Measurements from ENCODE around the gene FBXL3. TPM values are rescaled to one million over a fixed set of nuclear protein-coding genes. Genes with fewer than 3 reads are reported as not detected.

FBXL3 gene
- total RNA-seq, 4 donors from 2014 or later, result 76.9 to 118 (median 80.5) TPM

DNA sequence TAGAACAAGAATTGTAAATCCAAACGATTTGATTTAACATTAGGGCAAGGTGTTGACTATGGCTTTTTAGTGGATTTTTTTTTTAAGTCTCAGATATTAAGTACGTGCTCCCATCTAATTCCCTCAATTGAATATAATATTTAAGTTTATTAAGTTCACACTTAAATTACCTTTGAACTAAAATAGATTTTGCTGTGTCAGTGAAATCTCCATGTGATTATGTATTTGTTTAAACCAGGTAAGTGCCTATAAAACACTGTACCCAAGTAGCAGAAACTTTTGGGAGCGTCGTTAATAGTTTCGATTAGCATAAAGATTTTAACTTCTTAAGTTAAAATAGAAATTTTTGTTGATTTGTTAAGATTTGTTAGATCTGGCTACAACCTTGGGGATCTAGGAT, 33.5 kb downstream of the FBXL3 start:
- Histone ChIP-seq H3K4me1 (peaks cover 14 to 29% (median 27%) of the 10 kb centered on the region in 4 donors), H3K4me3 (peak overlapping the region in 1 of 4 donors; percentile 95), H3K9me3 (no peaks in the 10 kb centered on the region), H3K36me3 (peaks cover 0 to 32% (median 16%) of the 10 kb centered on the region in 4 donors), H3K27ac (replicated peaks in 1 of 4) (peak overlapping the region; percentile 88 to 98 (median 94)), H3K27me3 (no peaks in the 10 kb centered on the region)
- no peak for DNase-seq (ENCODE audit: extremely low spot score)
- WGBS, result 81% methylated on average over 5 of the region's 5 CpGs
- intact Hi-C loops (cut with DNase I), result loop anchor here (5.0 kb wide), 1 partner anchor 34 kb away; the partner anchor contains the start of gene FBXL3
- no peak for TF ChIP-seq POLR2A (IDR thresholded peaks at IDR 0.05; ENCODE audit: low read depth)
- TF ChIP-seq, protein P1, sequence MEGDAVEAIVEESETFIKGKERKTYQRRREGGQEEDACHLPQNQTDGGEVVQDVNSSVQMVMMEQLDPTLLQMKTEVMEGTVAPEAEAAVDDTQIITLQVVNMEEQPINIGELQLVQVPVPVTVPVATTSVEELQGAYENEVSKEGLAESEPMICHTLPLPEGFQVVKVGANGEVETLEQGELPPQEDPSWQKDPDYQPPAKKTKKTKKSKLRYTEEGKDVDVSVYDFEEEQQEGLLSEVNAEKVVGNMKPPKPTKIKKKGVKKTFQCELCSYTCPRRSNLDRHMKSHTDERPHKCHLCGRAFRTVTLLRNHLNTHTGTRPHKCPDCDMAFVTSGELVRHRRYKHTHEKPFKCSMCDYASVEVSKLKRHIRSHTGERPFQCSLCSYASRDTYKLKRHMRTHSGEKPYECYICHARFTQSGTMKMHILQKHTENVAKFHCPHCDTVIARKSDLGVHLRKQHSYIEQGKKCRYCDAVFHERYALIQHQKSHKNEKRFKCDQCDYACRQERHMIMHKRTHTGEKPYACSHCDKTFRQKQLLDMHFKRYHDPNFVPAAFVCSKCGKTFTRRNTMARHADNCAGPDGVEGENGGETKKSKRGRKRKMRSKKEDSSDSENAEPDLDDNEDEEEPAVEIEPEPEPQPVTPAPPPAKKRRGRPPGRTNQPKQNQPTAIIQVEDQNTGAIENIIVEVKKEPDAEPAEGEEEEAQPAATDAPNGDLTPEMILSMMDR (IDR thresholded peaks at IDR 0.05), result no peak
- TF ChIP-seq POLR2AphosphoS5 (IDR thresholded peaks at IDR 0.05), result no peak
- no peak for TF ChIP-seq EP300 (IDR thresholded peaks at IDR 0.05)

GRCh38 chr13:76993021-76993420, 33.9 kb downstream of the FBXL3 start:
- Histone ChIP-seq H3K36me3 (peaks cover 0 to 28% (median 14%) of the 10 kb centered on the region in 4 donors), H3K4me1 (peaks cover 14 to 29% (median 27%) of the 10 kb centered on the region in 4 donors), H3K9me3 (no peaks in the 10 kb centered on the region), H3K27me3 (no peaks in the 10 kb centered on the region), H3K4me3 (peak overlapping the region; percentile 62 to 96 (median 94)), H3K27ac (replicated peaks in 1 of 4) (peak overlapping the region; percentile 88 to 98 (median 94))
- intact Hi-C loops (cut with DNase I), result loop anchor here (5.0 kb wide), 1 partner anchor 34 kb away; the partner anchor contains the start of gene FBXL3
- WGBS, result 20% methylated on average over 3 of the region's 3 CpGs
- TF ChIP-seq POLR2AphosphoS5 (IDR thresholded peaks at IDR 0.05) (no peak), EP300 (IDR thresholded peaks at IDR 0.05) (no peak)
- TF ChIP-seq, protein P1 (IDR thresholded peaks at IDR 0.05), result no peak
- DNase-seq (ENCODE audit: extremely low spot score), result no peak

GRCh38 chr13:76992548-76993001, 34.4 kb downstream of the FBXL3 start:
- peak overlapping the region; percentile 62 to 96 (median 94) for H3K4me3 ChIP-seq
- intact Hi-C loops (cut with DNase I), result loop anchor here (5.0 kb wide), 1 partner anchor 35 kb away; the partner anchor contains the start of gene FBXL3
- H3K9me3 ChIP-seq, result no peaks in the 10 kb centered on the region
- DNase-seq (ENCODE audit: extremely low spot score), result no peak
- H3K4me1 ChIP-seq, result peaks cover 14 to 29% (median 27%) of the 10 kb centered on the region in 4 donors
- H3K27ac ChIP-seq (replicated peaks in 1 of 4), result peak overlapping the region; percentile 88 to 98 (median 94)
- H3K36me3 ChIP-seq, result peaks cover 0 to 25% (median 13%) of the 10 kb centered on the region in 4 donors
- TF ChIP-seq POLR2A (IDR thresholded peaks at IDR 0.05; ENCODE audit: low read depth), result no peak
- TF ChIP-seq EP300 (IDR thresholded peaks at IDR 0.05), result no peak
- TF ChIP-seq, protein P1 (IDR thresholded peaks at IDR 0.05), result no peak
- TF ChIP-seq POLR2AphosphoS5 (IDR thresholded peaks at IDR 0.05), result no peak
- H3K27me3 ChIP-seq, result no peaks in the 10 kb centered on the region
- WGBS, result 0% methylated on average over 20 of the region's 20 CpGs

DNA sequence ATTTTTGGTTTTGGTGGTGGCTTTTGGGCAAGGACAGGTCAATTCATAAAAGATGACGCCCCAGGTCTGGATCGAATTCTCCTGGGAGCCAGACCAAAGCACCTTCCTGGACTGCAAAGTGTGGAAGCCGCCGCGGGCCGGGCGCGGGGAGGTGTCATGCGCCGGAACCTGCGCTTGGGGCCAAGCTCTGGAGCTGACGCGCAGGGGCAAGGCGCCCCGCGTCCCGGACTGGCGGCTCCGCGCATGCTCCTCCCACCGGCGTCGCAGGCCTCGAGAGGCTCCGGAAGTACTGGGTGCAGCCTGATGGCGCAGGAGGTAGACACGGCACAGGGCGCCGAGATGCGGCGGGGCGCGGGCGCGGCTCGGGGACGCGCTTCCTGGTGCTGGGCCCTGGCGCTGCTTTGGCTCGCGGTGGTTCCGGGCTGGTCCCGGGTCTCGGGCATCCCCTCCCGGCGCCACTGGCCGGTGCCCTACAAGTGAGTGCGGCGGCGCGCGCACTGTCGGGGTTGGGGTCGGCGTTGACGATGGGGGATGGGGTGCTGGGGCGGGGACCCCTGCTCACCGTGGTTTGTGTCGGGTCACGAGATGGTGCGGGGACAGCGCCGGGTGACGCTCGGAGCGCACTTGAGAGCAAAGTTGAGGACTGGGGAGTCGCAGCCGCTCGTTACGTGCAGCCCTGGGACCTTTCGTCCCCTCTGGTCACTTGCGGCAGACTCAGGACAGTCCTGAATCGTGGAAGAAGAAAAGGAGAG, 35.0 kb downstream of the FBXL3 start, which contains the start of gene CLN5:
TSS of gene CLN5 (plus strand) at position 286 of the 752 bp plus-strand sequence. CDS start at position 304, 18 bp downstream.
- Histone ChIP-seq H3K36me3 (peaks cover 0 to 20% (median 10%) of the 10 kb centered on the region in 4 donors), H3K4me3 (peak within 1 kb of the TSS; percentile 62 to 96 (median 94)), H3K9me3 (no peaks in the 10 kb centered on the region), H3K27ac (replicated peaks in 1 of 4) (peak within 1 kb of the TSS; percentile 88 to 98 (median 94)), H3K27me3 (no peaks in the 10 kb centered on the region), H3K4me1 (peaks cover 14 to 29% (median 27%) of the 10 kb centered on the region in 4 donors)
- WGBS, result 2% methylated on average over 43 of the region's 73 CpGs
- DNase-seq (ENCODE audit: extremely low spot score), result peak; percentile 97
- TF ChIP-seq POLR2A (IDR thresholded peaks at IDR 0.05; ENCODE audit: low read depth) (peak; percentile 92), POLR2AphosphoS5 (IDR thresholded peaks at IDR 0.05) (peak; percentile 99), EP300 (IDR thresholded peaks at IDR 0.05) (no peak)
- TF ChIP-seq, protein P1 (IDR thresholded peaks at IDR 0.05), result peak in 1 of 3 experiments; percentile 16
- intact Hi-C loops (cut with DNase I), result loop anchor here (5.0 kb wide), 1 partner anchor 35 kb away; the partner anchor contains the start of gene FBXL3
